Peyer's patch (tissue), 4 donors: ENCODE results near the gene NDOR1.

ENCODE experiments used
- POLR2A ChIP-seq, 2 donors: fragments of 450-650 bp; IDR thresholded peaks; one replicate each; pipeline ENCODE4 v1.5.1; 2017; ENCODE audit warnings: antibody characterized with exemption in 2 of 2, mild to moderate bottlenecking in 2 of 2, moderate library complexity in 2 of 2
- TF ChIP-seq, protein P1 (sequence below), 6 experiments: fragments of 450-650 bp in 4 of 6; fragments of 200-600 bp in 2 of 6; sonication (generic) in 1 of 6; IDR thresholded peaks; one replicate each; pipeline ENCODE4 v1.5.1; 2017 to 2019; ENCODE audit warnings: antibody characterized with exemption in 6 of 6, mild to moderate bottlenecking in 3 of 6, moderate library complexity in 1 of 6

DNA sequence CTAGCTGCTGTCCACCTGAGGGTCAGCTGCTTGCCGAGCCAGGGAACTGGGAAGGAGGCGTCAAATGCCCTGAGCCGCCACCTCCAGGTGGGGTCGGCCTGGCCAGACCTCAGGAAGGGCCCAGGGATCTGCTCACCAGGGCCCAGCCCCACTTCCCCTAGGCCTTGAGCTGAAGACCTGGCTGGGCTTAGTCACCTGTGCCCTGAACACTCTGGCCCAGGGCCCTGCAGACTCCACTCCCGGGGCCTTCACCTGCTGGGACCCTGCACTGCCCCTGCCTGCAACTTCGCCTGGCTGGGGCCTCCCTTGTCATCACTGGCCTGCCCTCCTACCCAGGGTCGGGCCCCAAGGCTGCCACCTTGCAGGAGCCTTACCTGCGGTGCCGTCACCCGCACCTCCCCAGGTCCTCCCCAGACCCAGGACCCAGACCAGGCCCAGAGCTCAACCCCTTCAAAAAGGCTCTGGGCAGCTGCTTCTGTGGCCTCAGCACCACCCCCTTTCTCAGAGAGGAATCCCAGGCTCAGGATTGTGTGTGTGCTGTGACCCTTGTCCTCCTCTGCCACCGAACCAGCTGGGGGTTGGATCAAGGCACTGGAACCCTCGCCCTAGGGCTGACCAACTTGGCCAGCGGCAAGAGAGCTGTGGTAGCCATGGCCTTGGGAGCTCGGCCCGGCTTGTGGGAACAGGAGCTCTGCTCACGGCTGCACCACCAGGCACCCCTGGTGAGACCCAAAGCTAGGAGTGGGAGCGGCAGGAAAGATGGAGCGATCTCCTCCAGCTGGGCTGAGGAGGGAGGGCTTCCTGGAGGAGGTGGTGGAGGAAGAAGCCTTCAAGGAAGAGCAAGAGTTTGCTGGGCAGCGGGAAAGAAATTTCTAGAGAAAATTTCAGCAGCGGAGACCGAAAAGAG is 48.5 kb downstream of the NDOR1 start:
- TF ChIP-seq POLR2A (IDR thresholded peaks at IDR 0.05), result peak in 1 of 2 donors; percentile 41
- TF ChIP-seq, protein P1, sequence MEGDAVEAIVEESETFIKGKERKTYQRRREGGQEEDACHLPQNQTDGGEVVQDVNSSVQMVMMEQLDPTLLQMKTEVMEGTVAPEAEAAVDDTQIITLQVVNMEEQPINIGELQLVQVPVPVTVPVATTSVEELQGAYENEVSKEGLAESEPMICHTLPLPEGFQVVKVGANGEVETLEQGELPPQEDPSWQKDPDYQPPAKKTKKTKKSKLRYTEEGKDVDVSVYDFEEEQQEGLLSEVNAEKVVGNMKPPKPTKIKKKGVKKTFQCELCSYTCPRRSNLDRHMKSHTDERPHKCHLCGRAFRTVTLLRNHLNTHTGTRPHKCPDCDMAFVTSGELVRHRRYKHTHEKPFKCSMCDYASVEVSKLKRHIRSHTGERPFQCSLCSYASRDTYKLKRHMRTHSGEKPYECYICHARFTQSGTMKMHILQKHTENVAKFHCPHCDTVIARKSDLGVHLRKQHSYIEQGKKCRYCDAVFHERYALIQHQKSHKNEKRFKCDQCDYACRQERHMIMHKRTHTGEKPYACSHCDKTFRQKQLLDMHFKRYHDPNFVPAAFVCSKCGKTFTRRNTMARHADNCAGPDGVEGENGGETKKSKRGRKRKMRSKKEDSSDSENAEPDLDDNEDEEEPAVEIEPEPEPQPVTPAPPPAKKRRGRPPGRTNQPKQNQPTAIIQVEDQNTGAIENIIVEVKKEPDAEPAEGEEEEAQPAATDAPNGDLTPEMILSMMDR (IDR thresholded peaks at IDR 0.05), result no peak
